ENCODE results near the gene GPC6.

GRCh38 chr13:93814658-93815057 lies 588.1 kb downstream of the GPC6 start:
- TF ChIP-seq, protein P1, sequence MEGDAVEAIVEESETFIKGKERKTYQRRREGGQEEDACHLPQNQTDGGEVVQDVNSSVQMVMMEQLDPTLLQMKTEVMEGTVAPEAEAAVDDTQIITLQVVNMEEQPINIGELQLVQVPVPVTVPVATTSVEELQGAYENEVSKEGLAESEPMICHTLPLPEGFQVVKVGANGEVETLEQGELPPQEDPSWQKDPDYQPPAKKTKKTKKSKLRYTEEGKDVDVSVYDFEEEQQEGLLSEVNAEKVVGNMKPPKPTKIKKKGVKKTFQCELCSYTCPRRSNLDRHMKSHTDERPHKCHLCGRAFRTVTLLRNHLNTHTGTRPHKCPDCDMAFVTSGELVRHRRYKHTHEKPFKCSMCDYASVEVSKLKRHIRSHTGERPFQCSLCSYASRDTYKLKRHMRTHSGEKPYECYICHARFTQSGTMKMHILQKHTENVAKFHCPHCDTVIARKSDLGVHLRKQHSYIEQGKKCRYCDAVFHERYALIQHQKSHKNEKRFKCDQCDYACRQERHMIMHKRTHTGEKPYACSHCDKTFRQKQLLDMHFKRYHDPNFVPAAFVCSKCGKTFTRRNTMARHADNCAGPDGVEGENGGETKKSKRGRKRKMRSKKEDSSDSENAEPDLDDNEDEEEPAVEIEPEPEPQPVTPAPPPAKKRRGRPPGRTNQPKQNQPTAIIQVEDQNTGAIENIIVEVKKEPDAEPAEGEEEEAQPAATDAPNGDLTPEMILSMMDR (tag by site-specific recombination; IDR thresholded peaks at IDR 0.05), result no peak
- TF ChIP-seq HOXC10 (CRISPR knock-in tag; IDR thresholded peaks at IDR 0.05), result no peak
- no peak for TF ChIP-seq INSM2 (tag by site-specific recombination; IDR thresholded peaks at IDR 0.05)
- TF ChIP-seq, protein P2, sequence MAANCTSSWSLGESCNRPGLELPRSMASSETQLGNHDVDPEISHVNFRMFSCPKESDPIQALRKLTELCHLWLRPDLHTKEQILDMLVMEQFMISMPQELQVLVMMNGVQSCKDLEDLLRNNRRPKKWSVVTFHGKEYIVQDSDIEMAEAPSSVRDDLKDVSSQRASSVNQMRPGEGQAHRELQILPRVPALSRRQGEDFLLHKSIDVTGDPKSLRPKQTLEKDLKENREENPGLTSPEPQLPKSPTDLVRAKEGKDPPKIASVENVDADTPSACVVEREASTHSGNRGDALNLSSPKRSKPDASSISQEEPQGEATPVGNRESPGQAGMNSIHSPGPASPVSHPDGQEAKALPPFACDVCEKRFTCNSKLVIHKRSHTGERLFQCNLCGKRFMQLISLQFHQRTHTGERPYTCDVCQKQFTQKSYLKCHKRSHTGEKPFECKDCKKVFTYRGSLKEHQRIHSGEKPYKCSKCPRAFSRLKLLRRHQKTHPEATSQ (tag by site-specific recombination; IDR thresholded peaks at IDR 0.05), result no peak
